Uterus (tissue), 2 donors: Measurements from ENCODE around the gene PLIN3.

Source experiments
- CTCF ChIP-seq, 4 experiments: fragments of 200-600 bp in 2 of 4; fragments of 450-650 bp in 2 of 4; sonication (generic) in 2 of 4; IDR thresholded peaks; one replicate each; pipeline ENCODE4 v1.5.1; 2016 to 2019; ENCODE audit warnings: antibody characterized with exemption in 4 of 4, mild to moderate bottlenecking in 2 of 4, moderate library complexity in 1 of 4
- POLR2A ChIP-seq, 2 donors: fragments of 450-650 bp; IDR thresholded peaks; one replicate each; pipeline ENCODE4 v1.6.1; 2016; ENCODE audit warnings: antibody characterized with exemption in 2 of 2, mild to moderate bottlenecking in 1 of 2, moderate library complexity in 1 of 2

GRCh38 chr19:4794971-4795370, 72.5 kb downstream of the PLIN3 start:
- TF ChIP-seq CTCF (IDR thresholded peaks at IDR 0.05) (no peak), POLR2A (IDR thresholded peaks at IDR 0.05) (no peak)
